ENCODE data around the gene FBL.
"Not testable (repeated sequence)": the region's sequence is repeated elsewhere in the genome, so short reads cannot be mapped to it uniquely, and the experiment has no call there.

Gene FBL

DNA sequence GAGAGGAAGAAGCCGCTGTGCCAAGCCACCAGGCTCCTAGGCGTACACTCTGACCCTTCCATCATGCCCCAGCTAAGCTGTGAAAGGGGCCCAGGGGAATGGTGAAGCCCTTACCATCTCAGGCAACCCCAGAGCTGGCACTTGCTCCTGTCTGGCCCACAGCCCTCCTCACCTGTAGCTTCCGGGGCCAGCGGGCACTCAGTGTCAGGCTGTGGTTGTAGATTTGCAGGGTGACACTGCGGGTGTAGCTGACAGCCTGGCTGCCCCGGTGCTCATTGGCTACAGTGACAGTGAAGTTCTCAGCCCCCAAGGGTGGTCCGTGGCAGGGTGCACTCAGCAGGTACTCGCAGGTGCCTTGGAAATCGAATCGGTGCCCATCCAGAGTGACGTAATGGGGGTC lies 30.3 kb upstream of the FBL start:
- DNase-seq (ENCODE audit: low read depth): not testable (repeated sequence)

DNA sequence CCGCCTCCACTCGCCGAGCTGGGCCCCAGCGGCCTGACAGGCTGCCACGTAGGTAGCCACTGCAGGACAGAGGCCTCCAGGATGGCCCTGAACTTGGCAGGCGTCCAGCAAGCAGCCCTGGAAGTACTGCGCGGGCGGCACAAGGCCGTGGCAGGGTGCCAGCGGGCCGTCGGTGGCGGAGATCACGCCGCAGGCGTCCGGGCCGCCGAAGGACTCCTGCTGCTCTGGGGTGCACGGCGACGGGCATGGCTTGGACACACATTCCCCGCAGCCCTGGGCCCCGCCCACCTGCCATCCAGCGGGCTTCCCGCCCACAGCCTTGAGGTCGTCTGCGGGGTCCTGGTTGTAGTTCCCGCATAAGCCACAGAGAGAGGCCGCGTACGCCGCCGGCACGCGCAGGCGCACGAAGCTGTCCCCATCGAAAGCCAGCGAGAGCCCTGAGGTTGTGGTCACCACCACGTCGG lies 29.3 kb upstream of the FBL start:
- DNase-seq (ENCODE audit: low read depth): not testable (repeated sequence)

DNA sequence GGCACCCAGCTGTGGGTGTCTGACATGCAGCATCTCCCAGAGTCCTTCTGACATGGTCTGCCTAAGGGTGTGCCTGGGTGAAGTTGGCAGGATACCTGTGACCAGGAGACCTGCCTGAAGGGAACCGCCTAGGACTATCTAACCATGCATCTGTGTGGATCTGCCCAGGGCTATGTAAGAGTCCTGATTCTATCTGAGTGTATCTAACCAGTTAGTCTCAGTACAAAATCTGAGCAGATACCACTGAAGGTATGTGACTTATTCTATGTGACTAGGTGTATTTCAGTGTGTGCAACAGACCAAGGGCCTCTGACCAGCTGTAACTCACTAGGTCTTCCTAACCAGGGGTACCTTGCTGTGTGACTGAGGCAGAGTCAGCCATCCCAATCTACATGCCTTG lies 28.2 kb upstream of the FBL start:
- no peak for DNase-seq (ENCODE audit: low read depth)

DNA sequence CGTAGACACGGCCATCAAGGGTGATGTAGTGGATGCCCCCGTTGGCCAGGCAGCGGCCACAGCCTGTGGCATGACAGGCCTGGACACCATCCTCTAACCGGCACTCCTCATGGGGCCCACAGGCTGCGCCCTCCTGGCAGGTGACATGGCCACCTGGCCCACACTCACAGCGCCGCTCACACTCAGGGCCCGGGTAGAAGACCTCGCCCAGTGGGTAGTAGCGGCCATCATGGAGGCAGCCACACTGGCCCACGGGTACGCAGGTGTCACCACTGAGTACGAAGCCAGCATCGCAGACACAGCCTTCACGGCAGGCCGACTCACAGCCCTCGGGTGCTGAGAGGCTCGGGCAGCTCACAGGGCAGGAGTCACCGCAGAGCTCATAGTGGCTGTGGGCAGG lies 27.2 kb upstream of the FBL start:
- DNase-seq (ENCODE audit: low read depth): no peak

DNA sequence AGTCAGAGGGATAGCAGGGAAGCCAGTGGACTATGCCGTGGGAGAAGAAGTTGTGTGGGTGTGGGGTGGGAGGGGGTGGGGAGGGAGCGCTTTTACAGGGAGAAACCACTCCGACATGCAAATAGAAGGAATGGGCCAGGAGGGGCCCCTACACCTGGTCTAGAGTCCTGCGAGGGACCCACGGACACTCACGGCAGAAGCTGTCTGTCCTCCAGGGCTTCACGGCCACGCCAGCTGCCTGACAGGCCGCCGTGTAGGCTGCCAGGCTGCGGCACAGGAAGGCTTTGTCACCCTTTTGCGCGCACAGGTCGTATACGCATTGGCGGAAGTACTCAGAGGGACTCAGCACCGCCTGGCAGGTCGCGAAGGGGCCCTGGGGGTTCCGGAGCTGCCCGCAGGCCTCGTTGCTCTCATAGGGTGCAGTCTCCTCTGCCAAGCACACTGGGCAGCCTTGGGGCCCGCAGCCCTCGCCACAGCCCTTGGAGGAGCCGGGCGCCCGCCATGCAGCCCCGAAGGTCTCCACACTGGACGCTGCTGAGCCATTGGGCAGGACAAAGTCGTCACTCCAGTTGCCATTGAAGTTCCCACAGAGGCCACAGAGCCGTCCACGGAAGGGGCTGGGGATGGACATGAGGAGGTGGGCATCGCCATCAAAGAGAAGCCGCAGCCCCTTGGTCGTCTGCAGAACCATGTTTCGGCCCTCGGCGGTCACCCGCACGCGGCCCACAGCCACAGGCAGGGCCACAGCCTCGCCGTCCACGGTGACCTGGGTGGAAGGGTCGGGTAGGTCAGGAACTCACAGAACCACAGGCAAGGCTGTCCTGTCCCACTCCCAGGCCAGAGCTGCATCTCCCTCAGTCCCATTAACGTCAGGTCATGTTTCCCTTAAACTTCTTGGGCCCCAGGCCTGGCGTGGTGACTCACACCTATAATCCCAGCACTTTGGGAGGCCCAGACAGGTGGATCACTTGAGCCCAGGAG lies 26.0 kb upstream of the FBL start:
- no peak for DNase-seq (ENCODE audit: low read depth)

DNA sequence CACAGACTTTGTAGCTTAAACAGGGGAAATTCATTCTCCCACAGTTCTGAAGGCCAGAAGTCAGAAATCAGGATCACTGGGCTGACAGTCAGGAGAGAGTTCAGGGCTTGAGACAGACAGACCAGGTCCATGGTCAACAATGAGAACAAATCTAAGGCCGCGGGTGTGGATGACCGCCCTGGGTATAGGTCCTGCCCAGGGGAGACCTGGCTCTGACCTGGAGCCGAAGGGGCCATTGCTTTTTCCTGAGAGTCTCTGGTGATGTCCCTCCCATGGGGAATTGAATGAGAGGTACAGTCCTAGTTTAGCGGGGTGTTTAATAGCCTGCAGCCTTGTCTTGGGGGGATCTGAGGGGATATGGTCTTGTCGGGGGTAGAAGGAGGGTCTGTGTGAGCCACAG lies 25.2 kb upstream of the FBL start:
- no peak for DNase-seq (ENCODE audit: low read depth)

DNA sequence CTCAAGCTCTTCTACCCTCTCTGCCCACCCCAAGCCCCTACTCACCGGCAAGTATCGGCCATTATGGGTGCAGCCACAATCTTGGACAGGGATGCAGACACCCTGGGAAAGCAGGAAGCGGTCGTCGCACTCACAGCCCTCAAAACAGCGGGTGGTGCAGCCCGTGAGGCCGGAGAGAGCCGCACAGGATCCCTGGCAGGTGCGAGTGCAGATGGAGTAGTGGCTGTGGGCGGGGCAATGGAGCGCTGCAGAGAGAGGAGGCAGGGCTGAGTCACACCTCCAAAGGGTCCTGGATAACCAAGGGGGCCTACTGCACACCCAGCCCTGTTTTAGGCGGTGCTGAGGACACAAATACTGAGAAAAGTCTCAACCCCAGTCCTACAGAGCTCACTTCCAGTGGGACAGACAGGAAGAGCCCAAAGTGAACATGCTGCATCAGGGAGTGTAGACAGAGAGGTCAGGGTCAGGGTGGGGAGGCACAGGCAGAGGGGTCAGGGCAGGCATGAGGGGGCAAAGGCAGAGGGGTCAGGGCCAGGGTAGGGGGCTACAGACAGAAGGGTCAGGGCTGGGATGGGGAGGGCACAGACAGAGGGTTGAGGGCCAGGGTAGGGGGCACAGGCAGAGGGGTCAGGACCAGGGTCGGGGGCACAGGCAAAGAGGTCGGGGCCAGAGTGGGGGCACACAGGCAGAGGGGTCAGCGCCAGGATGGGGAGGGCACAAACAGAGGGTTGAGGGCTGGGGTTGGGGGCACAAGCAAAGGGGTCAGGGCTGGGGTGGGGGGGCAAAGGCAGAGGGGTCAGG lies 24.2 kb upstream of the FBL start:
- DNase-seq (ENCODE audit: low read depth): no peak

DNA sequence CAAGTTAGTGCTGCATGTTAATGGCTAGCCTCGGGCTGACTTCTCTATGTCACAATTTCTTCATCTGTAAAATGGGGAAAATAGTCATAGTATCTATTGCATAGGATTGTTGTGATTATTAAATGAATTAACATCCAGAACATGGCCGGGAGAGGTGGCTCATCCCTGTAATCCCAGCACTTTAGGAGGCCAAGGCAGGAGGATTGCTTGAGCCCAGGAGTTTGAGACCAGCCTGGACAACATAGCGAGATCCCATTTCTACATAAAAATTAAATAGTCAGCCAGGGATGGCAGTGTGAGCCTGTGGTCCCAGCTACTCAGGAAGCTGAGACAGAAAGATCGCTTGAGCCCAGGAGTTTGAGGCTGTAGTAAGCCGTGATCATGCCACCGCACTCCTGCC lies 21.8 kb upstream of the FBL start:
- DNase-seq (ENCODE audit: low read depth): no peak

DNA sequence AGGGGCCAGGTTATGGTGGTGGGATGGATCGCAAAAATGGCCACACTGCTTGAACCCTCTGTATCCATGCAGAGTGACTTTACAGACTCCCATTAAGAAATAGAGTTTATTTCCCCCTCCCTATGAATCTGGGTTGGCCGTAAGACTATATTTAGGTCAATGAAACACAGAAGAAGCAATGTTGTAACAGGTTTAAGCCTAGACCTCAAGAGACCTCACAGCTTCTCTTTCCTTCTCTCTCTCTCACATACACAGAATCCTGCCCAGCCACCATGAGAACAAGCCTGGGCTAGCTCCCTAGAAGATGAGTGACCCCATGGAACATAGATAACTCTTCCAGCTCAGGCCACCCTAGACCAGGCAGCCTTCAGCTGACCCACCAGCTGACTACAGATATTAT lies 21.0 kb upstream of the FBL start:
- no peak for DNase-seq (ENCODE audit: low read depth)

DNA sequence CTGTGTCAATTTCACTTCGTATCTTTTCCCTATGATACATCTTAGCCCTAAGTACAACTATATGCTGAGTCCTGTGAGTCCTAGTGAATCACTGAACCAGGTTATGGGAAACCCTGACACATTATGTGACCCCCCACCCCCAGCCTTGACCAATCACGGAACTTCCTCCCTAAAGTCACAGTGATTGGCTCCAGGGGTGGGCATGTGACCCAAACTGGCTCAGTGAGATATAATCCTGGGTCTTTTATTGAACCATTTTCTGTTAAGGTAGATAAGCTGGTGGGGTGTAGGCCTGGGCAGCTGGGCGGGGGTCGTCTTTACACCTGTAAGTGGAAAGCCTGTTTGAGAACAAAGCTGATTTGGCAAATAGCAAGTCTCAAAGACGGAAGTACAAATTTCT lies 19.8 kb upstream of the FBL start:
- no peak for DNase-seq (ENCODE audit: low read depth)

DNA sequence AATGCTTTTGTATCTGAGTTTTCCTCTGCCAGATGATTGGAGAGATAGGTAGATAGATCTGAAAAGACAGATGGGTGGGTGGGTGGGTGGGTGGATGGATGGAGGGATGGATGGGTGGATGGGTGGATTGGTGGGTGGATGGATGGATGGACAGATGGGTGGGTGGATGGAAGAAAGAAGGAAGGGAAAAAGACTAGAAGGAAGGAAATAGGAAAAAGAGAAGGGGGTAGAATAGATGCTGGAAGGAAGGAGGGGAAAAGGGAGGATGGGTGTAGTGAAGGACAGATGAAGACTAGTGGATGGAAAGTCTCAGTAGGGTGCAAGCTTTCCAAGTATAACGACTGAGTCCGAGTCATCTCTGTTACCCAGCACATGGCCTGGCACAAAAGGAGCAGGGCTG lies 19.0 kb upstream of the FBL start:
- DNase-seq (ENCODE audit: low read depth): no peak

DNA sequence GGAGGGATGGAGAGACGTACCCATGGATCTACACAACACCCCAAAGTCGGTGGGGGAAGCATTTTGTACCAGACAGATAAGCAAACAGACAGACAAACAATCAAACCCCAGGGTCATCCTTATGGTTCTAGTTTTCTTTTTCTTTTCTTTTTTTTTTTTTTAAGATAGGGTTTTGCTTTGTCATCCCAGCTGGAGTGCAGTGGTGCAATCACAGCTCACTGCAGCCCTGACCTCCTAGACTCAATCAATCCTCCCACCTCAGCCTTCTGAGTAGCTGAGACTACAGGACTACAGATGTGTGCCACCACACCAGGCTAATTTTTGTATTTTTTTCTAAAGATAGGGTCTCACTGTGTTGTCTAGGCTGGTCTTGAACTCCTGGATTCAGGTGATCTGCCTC lies 17.9 kb upstream of the FBL start:
- no peak for DNase-seq (ENCODE audit: low read depth)

DNA sequence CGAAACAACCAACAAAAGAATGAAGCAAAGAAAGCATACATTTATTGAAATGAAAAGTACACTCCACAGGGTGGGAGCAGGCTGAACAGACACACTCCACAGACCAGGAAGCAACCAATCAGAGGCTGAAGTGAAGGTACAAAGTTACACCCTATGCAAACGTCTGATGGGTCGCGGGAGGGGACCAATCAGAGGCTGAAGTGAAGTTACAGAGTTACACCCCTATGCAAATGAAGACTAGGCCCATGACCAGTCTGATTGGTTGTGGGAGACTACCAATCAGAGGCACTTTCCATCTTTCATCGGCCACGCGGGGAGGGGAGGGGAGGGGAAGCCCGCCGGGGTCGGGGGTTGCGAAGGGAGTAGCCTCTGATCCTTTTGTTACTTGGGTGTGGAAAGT lies 12.4 kb upstream of the FBL start:
- no peak for DNase-seq (ENCODE audit: low read depth)

DNA sequence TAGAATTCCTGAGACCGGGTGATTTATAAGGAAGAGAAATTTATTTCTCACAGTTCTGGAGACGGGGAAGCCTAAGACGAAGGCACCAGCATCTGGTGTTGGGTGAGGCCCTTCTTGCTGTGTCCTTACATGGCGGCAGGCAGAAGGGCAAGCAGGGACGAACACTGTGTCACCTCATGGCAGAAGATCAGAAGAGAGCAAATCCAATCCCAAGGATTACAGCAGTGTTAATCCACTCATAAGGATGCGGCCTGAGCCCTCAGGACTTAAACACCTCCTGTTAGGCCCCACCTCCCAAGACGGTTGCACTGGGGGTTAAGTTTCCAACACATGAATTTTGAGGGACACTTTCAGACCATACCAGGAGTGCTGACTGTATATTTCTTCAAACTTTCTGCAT lies 6.7 kb upstream of the FBL start:
- DNase-seq (ENCODE audit: low read depth): no peak

DNA sequence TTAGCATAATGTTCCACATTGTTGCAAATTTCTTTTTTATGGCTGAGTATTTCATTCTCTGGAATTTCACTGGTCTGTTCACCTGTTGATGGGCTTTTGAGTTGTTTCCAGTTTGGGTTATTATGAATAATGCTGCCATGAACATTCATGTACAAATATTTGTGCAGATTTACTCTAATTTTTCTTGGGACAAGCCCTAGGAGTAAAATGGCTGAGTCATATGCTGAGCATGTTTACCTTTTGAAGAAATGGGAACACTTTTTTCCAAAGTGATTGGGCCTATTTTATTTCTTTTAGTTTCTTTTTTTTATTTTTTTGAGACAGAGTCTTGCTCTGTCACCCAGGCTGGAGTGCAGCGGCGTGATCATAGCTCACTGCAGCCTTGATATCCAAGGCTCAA lies 4.7 kb upstream of the FBL start:
- no peak for DNase-seq (ENCODE audit: low read depth)

DNA sequence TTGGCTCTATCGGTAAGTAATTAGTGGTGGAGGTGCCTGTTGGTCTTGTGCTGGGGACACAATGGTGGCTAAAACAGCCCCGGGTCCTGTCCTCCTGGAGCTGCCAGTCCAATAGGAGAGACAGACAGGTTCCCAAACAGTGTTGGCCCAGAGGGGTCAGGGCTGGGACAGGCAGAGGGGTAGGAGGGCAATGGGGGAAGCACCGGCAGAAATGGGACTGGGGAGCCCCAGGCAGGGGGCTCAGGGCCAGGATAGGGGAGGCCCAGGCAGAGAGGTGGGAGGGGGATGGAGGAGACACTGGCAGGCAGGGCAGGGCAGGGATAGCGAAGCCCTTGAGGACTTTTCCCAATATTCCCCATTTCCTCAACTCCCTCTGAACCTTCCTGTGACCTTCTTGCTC lies 2.2 kb upstream of the FBL start:
- DNase-seq (ENCODE audit: low read depth): no peak

DNA sequence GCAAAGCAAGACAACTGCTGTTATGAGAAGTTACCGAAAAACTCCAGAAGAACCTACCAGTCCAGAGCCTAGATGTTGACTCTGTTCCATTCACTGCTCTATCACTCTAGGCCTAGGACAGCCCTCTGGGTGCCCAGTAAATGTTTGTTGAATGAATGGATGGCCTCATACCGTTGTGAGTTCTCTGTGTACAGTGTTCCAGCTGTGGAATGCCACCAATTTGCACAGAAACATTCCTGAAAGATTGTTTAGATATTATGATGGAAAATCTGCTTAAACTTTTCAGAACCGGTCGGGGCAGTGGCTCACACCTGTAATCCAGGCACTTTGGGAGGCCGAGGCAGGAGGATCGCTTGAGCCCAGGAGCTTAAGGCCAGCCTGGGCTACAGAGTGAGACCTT lies 1.3 kb upstream of the FBL start:
- no peak for DNase-seq (ENCODE audit: low read depth)

DNA sequence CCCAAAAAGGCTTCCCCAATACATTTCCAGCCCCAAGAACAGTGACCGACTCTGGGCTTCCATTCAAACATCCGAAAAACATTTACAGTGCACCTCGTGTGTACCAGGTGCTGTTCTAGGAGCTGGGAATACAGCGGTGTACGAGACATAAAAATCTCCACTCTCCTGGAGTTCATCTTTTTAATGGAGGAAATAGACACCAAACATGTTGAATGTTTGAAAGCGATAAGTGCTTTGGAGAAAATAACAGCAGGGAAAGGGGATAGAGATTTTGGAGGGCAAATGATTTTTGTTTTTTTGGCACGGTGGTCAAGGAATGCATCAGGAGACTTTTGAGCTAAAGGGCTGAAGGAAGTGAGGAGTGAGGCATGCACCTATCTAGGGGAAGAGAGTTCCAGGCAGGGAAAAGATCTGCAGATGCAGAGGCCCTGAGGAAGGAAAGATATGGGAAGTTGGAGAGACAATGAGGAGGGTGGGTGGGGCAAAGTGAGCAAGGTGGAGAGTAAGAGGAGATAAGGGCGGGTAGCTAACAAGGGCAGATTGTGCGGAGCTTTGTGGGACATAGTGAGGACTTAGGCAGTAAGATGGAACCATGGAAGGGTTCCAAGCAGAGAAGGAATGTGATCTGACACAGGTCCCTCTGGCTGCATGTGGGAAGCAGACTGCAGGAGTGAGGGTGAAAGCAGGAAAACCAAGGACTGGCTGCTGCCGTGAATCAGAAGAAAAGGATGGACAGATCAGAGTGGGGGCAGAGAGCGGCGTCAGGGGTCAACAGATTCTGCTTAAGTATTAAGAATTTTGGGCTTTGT lies 703 bp upstream of the FBL start:
- DNase-seq (ENCODE audit: low read depth): no peak

DNA sequence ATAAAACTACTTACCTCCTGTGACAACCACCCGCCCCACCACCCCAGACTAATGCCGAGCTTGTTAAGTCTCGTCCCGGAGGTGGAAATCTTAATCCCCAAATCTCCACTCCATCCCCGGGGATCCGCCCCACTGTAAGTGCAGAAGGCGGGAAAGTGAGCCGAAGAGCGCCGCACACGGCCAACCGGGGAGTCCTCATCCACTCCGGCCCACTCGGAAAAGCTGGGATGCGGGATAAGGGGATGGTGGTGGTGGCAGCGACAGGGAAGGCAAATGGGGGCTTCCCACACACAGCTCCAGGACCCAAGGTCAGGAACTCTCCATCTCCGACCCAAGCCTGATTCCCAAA lies 621 bp downstream of the FBL start:
- DNase-seq (ENCODE audit: low read depth): no peak

DNA sequence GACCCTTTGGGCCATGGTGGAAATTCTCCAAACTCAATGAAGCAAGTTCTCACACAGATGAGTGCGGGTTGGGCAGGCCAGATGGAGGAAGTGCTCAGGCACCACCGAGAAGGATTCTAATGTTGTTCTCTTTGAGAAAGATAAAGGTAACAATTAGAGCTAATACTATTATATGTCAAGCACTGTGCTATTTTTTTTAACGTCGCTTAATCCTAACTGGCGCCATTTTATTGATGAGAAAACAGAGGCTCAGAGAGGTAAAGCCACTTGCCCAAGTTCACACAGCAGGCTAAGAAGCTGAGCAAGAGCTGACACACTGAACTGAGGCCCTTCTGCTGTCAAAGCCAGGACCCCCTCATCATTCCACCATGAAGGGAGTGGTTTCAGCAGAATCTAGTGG lies 1.0 kb downstream of the FBL start:
- DNase-seq (ENCODE audit: low read depth): no peak

DNA sequence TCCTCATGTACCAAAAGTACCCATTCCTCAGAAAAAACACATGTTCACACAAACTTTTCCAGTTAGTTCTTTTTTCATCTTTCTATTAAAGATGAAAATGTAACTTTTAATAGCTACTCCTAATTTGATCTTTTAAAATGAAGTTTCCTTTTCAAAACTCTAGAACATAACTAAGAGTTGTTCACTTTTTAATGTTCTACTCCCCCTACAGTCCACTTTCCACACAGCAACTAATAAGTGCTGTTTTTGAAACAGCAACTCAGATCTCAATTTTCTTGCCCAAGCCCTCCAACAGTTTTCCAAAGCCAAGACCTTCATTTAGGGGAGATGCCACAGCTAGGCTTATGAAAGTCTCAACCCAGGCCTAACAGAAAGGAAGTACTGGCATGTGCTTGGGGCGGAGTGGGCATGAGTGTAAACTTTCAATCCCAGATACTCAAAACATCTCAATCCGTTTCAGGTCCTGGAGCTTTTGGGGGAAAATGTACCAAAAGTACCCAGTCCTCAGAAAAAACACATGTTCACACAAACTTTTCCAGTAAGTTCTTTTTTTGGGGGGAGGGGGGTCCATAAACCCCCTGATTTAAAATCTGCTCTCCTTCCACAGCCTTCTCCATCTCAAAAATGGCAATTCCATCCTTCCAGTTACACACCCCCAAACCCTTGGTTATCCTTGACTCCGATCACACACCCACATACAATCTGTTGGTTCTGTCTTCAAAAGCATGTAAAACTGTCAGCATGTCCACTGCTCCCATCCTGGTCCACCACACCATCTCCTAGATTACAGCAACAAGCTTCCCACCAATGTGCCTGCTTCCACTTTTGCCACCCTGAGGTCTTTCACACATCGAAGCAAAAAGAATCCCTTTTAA lies 2.0 kb downstream of the FBL start:
- no peak for DNase-seq (ENCODE audit: low read depth)

Measured in T-helper 22 cell (primary cell).